Activated CD4-positive, alpha-beta T cell treated with anti-CD3 and anti-CD28 coated beads, Interleukin-2, amount 10 ng/mL, durations not matched to agents 24 days and 14 days (primary cell): ENCODE results near the gene SDHA. TPM values are rescaled to one million over a fixed set of nuclear protein-coding genes. Genes with fewer than 3 reads are reported as not detected.
A peak's percentile ranks its signal among the peaks of the same experiment; 100 is the strongest.
"Not testable (repeated sequence)": the region's sequence is repeated elsewhere in the genome, so short reads cannot be mapped to it uniquely, and the experiment has no call there.

Source experiments
- DNase-seq: peaks from one replicate; pipeline ENCODE4 v3.0.0; 2022
- H3K27ac Mint-ChIP-seq: one replicate; pipeline ENCODE4 v1.8.0; 2022; ENCODE audit warnings: mild to moderate bottlenecking, mixed read lengths
- H3K27me3 Mint-ChIP-seq: one replicate; pipeline ENCODE4 v1.8.0; 2022; ENCODE audit warnings: mixed read lengths
- H3K36me3 Mint-ChIP-seq: one replicate; pipeline ENCODE4 v1.8.0; 2022; ENCODE audit warnings: low read depth, mild to moderate bottlenecking, mixed read lengths
- H3K4me1 Mint-ChIP-seq: one replicate; pipeline ENCODE4 v1.8.0; 2021; ENCODE audit warnings: mixed read lengths
- H3K4me3 Mint-ChIP-seq: one replicate; pipeline ENCODE4 v1.8.0; 2022; ENCODE audit warnings: mild to moderate bottlenecking, moderate library complexity, mixed read lengths
- H3K9me3 Mint-ChIP-seq: one replicate; pipeline ENCODE4 v1.8.0; 2021; ENCODE audit warnings: mixed read lengths
- intact Hi-C: fragments of 100-400 bp; cut with micrococcal nuclease; formaldehyde crosslinking; loops from one replicate; pipeline ENCODE4 v1.15.1; 2023
- total RNA-seq: library from RNA; stranded (reverse); gene quantifications from 2 replicates; pipeline ENCODE4 v1.2.3, GENCODE V29; 2022

SDHA gene
- total RNA-seq, 1 donor from 2014 or later, result 150 TPM

DNA sequence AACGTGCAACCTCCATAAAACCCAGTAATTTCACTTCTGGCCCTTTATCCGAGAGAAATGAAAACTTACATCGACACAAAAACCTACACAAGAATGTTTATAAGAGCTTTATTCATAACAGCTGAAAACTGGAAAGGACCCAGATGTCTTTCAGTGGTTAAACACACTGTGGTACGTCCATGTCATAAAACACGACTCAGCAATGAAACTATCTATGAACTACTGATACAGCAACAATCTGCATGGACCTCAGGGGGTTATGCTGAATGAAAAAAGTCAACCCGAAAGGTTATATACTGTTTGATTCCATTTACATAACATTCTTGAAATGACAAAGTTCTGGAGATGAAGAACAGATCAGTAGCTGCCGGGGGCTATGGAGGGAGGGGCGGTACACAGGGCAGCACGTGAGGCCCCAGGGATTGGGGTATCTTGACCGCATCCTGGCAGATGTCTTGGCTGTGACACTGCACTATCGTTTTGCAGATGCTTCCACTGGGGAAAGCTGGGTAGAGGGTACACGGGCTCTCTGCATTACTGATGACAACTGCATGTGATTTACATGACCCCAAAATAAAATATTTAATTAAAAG lies 4.2 kb upstream of the SDHA start:
- Mint-ChIP-seq H3K27ac (peak overlapping the region; percentile 88), H3K9me3 (no peaks in the 10 kb centered on the region), H3K4me1 (peaks cover 28% of the 10 kb centered on the region), H3K27me3 (no peaks in the 10 kb centered on the region), H3K36me3 (peaks cover 31% of the 10 kb centered on the region), H3K4me3 (peak overlapping the region; percentile 47)
- intact Hi-C loops, result loop anchor here (10.0 kb wide), 1 partner anchor 161 kb away; no protein-coding TSS in a partner anchor
- DNase-seq, result no peak

- not testable (repeated sequence) for H3K9me3 Mint-ChIP-seq, DNase-seq, H3K27me3 Mint-ChIP-seq
- Mint-ChIP-seq H3K4me1 (peaks cover 31% of the 10 kb centered on the region), H3K27ac (peak overlapping the region; percentile 88), H3K36me3 (peaks cover 31% of the 10 kb centered on the region), H3K4me3 (peak overlapping the region; percentile 65)
- intact Hi-C loops, result loop anchor here (5.0 to 10.0 kb wide), 2 partner anchors 160 to 242 kb away; no protein-coding TSS in a partner anchor
These were observed 2.9 kb upstream of the SDHA start for GRCh38 chr5:215256-215655.

DNA sequence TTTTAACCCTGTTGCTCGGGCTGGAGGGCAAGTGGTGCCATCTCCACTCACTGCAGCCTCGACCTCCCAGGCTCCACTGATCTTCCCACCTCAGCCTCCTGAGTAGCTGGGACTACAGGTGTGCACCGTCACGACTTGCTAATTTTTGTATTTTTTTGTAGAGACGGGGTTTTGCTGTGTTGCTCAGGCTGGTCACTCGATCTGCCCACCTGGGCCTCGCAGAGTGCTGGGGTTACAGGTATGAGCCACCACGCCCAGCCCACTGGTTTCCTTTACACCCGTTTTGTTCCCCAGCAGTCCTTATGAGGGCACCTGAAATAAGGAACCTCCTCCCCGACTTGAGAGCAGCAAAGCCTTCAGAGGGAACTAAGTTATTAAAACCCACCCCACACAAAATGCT lies 2.0 kb upstream of the SDHA start:
- Mint-ChIP-seq H3K36me3 (peaks cover 31% of the 10 kb centered on the region), H3K27ac (peak overlapping the region; percentile 88), H3K4me1 (peaks cover 34% of the 10 kb centered on the region), H3K4me3 (peak overlapping the region; percentile 65)
- not testable (repeated sequence) for H3K9me3 Mint-ChIP-seq, DNase-seq, H3K27me3 Mint-ChIP-seq
- intact Hi-C loops, result loop anchor here (5.0 to 10.0 kb wide), 2 partner anchors 159 to 241 kb away; no protein-coding TSS in a partner anchor

DNA sequence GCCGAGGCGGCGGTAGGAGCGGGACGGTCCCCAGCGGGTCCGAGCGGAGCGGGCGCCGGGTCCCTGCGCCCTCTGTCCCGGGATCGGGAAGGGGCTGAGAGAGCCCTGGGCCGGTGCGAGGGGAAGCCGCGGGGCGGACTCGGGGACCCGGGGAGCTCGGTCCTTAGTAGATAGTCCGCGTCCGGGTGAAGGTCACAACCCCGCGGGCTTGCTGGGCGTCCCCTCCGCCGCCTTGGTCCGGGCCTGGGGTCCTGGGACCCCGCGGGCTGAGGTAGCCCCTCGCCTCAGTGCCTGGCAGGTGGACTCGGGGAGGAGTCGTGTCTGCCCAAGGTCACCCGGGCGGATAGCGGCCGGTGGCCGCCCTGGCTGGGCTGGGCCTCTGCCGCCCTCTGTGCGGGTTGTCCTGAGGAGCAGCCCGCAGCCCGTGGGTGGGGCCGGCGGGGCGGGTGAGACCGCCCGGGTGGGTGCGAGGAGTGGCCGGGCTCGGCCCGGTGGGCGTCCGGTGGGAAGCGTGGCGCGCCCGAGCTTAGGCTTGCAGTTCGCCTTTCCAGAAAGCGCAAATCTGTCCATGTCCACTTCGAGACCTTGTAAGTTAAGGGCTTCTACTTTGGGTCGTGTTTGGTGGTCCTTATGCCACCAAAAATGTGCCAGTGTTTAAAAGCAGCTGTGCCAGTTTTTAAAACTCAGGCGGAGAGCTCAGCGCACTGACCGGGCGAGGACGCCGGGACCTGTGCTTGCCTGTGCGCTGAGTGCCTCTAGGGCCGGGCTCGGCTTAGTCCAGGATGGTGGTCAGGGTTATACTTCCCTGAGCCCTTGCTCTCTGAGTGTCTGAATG lies 554 bp downstream of the SDHA start:
- Mint-ChIP-seq H3K9me3 (no peaks in the 10 kb centered on the region), H3K27ac (peak overlapping the region; percentile 93), H3K4me3 (peak overlapping the region; percentile 97), H3K4me1 (peaks cover 52% of the 10 kb centered on the region), H3K27me3 (no peaks in the 10 kb centered on the region), H3K36me3 (peaks cover 31% of the 10 kb centered on the region)
- intact Hi-C loops, result loop anchor here (1.0 to 10.0 kb wide), 4 partner anchors 30 to 239 kb away; partner anchors contain the start of gene PDCD6
- peak; percentile 79 for DNase-seq

- Mint-ChIP-seq H3K9me3 (no peaks in the 10 kb centered on the region), H3K27ac (peak overlapping the region; percentile 93), H3K4me1 (peaks cover 45% of the 10 kb centered on the region), H3K27me3 (no peaks in the 10 kb centered on the region), H3K4me3 (peak overlapping the region; percentile 97), H3K36me3 (peaks cover 28% of the 10 kb centered on the region)
- intact Hi-C loops, result loop anchor here (1.0 to 10.0 kb wide), 4 partner anchors 31 to 238 kb away; partner anchors contain the start of gene PDCD6
- DNase-seq, result peak; percentile 78
These were observed 1.3 kb downstream of the SDHA start for GRCh38 chr5:219460-219863.

GRCh38 chr5:219991-220390 lies 1.9 kb downstream of the SDHA start:
- Mint-ChIP-seq H3K4me3 (peak overlapping the region; percentile 97), H3K27me3 (no peaks in the 10 kb centered on the region), H3K27ac (peak overlapping the region; percentile 93), H3K4me1 (peaks cover 44% of the 10 kb centered on the region), H3K9me3 (no peaks in the 10 kb centered on the region), H3K36me3 (peaks cover 31% of the 10 kb centered on the region)
- intact Hi-C loops, result loop anchor here (1.0 to 10.0 kb wide), 5 partner anchors 31 to 237 kb away; partner anchors contain the start of gene PDCD6
- peak; percentile 73 for DNase-seq

DNA sequence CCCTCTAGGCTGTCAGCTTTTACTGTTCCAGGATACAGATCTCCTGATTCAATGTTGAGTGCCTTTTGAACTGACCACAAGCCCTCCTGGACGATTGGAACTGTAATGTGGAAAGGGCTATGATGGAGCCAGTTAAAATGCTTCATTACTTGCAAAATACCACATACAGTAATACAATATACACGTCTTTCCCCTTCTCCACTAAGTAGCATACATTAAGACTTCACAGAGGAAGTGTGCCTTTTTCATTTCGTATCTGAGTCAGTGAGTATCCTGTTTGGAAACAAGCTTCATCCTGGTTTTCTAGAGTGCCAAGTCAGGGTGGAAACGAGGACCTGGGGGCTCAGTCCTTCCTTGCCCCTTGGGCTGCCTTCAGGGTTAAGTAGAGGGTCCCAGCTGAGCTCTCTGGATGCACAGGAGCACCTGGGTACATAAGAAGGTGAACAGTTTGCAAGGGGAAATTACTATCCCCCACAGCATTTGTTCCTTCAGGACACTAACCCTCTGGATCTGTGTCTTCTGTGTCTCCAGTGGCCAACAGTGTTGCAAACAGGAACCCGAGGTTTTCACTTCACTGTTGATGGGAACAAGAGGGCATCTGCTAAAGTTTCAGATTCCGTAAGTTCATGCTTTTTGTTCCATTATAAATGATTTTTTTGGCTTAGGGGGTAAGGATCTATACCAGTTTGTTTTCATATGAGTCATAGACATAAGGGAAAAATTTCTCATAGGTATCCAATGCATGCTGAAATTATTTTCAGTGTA lies 5.0 kb downstream of the SDHA start:
- Mint-ChIP-seq H3K4me3 (peak overlapping the region; percentile 42), H3K27ac (peak overlapping the region; percentile 74), H3K36me3 (peaks cover 41% of the 10 kb centered on the region), H3K4me1 (peaks cover 30% of the 10 kb centered on the region)
- not testable (repeated sequence) for H3K9me3 Mint-ChIP-seq, DNase-seq, H3K27me3 Mint-ChIP-seq
- intact Hi-C loops, result loop anchor here (5.0 kb wide), 1 partner anchor 109 kb away; no protein-coding TSS in a partner anchor

- Mint-ChIP-seq H3K9me3 (no peaks in the 10 kb centered on the region), H3K4me3 (no peak overlapping the region), H3K4me1 (peaks cover 30% of the 10 kb centered on the region), H3K27me3 (no peaks in the 10 kb centered on the region), H3K36me3 (peaks cover 46% of the 10 kb centered on the region), H3K27ac (no peak overlapping the region)
- no peak for DNase-seq
- intact Hi-C loops, result loop anchor here (5.0 kb wide), 1 partner anchor 109 kb away; no protein-coding TSS in a partner anchor
These were observed 5.7 kb downstream of the SDHA start for GRCh38 chr5:223791-224190.

DNA sequence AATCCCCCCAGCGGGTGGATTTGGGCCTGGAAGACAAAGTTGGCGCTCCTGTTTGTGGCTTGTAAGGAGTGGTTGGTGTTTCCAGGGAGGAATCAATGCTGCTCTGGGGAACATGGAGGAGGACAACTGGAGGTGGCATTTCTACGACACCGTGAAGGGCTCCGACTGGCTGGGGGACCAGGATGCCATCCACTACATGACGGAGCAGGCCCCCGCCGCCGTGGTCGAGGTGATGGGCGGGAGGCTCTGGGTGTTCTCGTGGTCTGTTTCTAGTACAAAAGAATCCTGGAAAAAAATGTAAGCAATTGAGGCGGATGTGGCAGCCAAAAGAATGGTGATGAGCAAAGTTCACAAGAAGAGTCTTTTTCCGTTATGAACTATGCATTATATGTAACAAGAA lies 7.2 kb downstream of the SDHA start:
- intact Hi-C loops, result no loop called here
- H3K36me3 Mint-ChIP-seq, result peaks cover 54% of the 10 kb centered on the region
- no peaks in the 10 kb centered on the region for H3K27me3 Mint-ChIP-seq
- H3K27ac Mint-ChIP-seq, result no peak overlapping the region
- H3K9me3 Mint-ChIP-seq, result no peaks in the 10 kb centered on the region
- DNase-seq, result no peak
- H3K4me1 Mint-ChIP-seq, result peaks cover 24% of the 10 kb centered on the region
- H3K4me3 Mint-ChIP-seq, result no peak overlapping the region

- DNase-seq, H3K27me3 Mint-ChIP-seq, H3K9me3 Mint-ChIP-seq, intact Hi-C loops, H3K27ac Mint-ChIP-seq, H3K4me3 Mint-ChIP-seq: not testable (repeated sequence)
- Mint-ChIP-seq H3K4me1 (peaks cover 15% of the 10 kb centered on the region), H3K36me3 (peaks cover 64% of the 10 kb centered on the region)
These were observed 9.3 kb downstream of the SDHA start for GRCh38 chr5:227375-227774.

DNA sequence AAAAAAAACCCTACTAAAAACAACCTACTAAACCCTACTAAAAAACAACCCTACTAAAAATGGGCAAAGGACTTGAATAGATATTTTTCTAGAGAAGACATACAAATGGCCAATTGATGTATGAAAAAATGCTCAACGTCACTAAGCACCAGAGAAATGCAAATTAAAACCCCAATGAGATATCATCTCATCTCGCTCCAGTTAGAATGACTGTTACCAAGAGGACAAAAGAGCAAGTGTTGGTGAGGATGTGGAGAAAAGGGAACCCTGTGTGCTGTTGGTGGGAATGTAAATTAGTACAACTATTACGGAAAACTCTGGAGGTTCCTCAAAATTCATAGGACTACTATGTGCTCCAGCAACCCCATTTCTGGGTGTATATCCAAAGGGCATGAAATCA lies 10.8 kb downstream of the SDHA start:
- Mint-ChIP-seq H3K9me3 (no peaks in the 10 kb centered on the region), H3K36me3 (peaks cover 73% of the 10 kb centered on the region), H3K4me3 (no peak overlapping the region), H3K27ac (no peak overlapping the region), H3K4me1 (peaks cover 4% of the 10 kb centered on the region), H3K27me3 (no peaks in the 10 kb centered on the region)
- intact Hi-C loops, result no loop called here
- no peak for DNase-seq

- no peak overlapping the region for H3K27ac Mint-ChIP-seq
- intact Hi-C loops, result no loop called here
- H3K27me3 Mint-ChIP-seq, result no peaks in the 10 kb centered on the region
- H3K36me3 Mint-ChIP-seq, result peaks cover 69% of the 10 kb centered on the region
- no peak overlapping the region for H3K4me3 Mint-ChIP-seq
- DNase-seq, result no peak
- no peaks in the 10 kb centered on the region for H3K9me3 Mint-ChIP-seq
- peaks cover 4% of the 10 kb centered on the region for H3K4me1 Mint-ChIP-seq
These were observed 12.6 kb downstream of the SDHA start for GRCh38 chr5:230711-231110.

DNA sequence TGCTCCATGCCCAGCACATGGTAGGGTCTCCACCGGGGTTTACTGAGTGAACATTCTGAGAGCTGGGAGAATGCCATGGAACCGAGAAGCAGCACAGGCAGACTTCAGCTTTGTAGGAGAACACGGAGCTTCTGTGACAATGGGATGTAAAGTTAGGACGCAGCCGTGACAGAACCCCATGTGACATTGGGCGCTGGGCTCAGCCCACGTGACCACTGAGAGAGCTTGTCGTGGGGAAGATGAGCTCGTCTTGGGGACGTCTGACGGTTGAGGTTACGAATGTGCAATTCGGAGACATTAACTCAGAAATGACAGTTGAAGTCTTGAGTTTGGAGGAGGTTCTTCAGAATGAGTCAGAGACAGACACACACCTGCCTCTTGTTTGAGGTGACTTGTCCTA lies 13.5 kb downstream of the SDHA start:
- DNase-seq, result no peak
- Mint-ChIP-seq H3K9me3 (no peaks in the 10 kb centered on the region), H3K27ac (peak overlapping the region; percentile 32), H3K4me3 (no peak overlapping the region), H3K4me1 (peaks cover 4% of the 10 kb centered on the region), H3K36me3 (peaks cover 71% of the 10 kb centered on the region), H3K27me3 (no peaks in the 10 kb centered on the region)
- intact Hi-C loops, result no loop called here
